Esophagus muscularis mucosa (tissue), 4 donors: Measurements from ENCODE around the gene ZNF24. TPM values are rescaled to one million over a fixed set of nuclear protein-coding genes. Genes with fewer than 3 reads are reported as not detected.

ENCODE experiments used
- DNase-seq: peaks from one replicate; pipeline ENCODE4 v3.0.0-alpha.2; 2017; ENCODE audit errors: extremely low spot score
- H3K27ac ChIP-seq, 4 donors: fragments of 200-600 bp; sonication (generic); replicated peaks in 1 of 4; 1 replicate in 3 of 4; 2 replicates in 1 of 4; pipeline ENCODE4 v1.5.1; 2016 to 2019; ENCODE audit warnings: mild to moderate bottlenecking in 1 of 4
- H3K27me3 ChIP-seq, 4 donors: fragments of 200-600 bp; sonication (generic); one replicate each; pipeline versions ENCODE4 v1.5.1 to v1.6.0; 2016 to 2019
- H3K36me3 ChIP-seq, 4 donors: fragments of 200-600 bp; sonication (generic); one replicate each; pipeline ENCODE4 v1.5.1; 2016 to 2019
- H3K4me1 ChIP-seq, 4 donors: fragments of 200-600 bp; sonication (generic); one replicate each; pipeline ENCODE4 v1.5.1; 2016 to 2019
- H3K4me3 ChIP-seq, 4 donors: fragments of 200-600 bp; sonication (generic); 1 replicate in 2 of 4; 2 replicates in 2 of 4; pipeline ENCODE4 v1.5.1; 2016 to 2019; ENCODE audit warnings: mild to moderate bottlenecking in 4 of 4, moderate library complexity in 1 of 4
- H3K9me3 ChIP-seq, 4 donors: fragments of 200-600 bp; sonication (generic); 1 replicate in 3 of 4; 2 replicates in 1 of 4; pipeline ENCODE4 v1.5.1; 2016 to 2019
- CTCF ChIP-seq, 3 experiments: fragments of 200-600 bp in 2 of 3; fragments of 450-650 bp in 1 of 3; sonication (generic) in 2 of 3; IDR thresholded peaks; one replicate each; pipeline ENCODE4 v1.5.1; 2017 to 2019; ENCODE audit warnings: antibody characterized with exemption in 3 of 3, mild to moderate bottlenecking in 2 of 3, moderate library complexity in 1 of 3
- EP300 ChIP-seq: sonication (generic); formaldehyde crosslinking; IDR thresholded peaks from one replicate; pipeline ENCODE4 v1.6.1; 2017; ENCODE audit warnings: antibody characterized with exemption
- POLR2A ChIP-seq: fragments of 450-650 bp; IDR thresholded peaks from one replicate; pipeline ENCODE4 v1.6.1; 2017; ENCODE audit warnings: antibody characterized with exemption, moderate library complexity, mild to moderate bottlenecking, low read depth
- POLR2AphosphoS5 ChIP-seq, 2 donors: sonication (generic); formaldehyde crosslinking; IDR thresholded peaks; one replicate each; pipeline ENCODE4 v1.6.1; 2017; ENCODE audit warnings: antibody characterized with exemption in 2 of 2
- WGBS: methylation state at CpG from one replicate; pipeline ENCODE4 v1.1.5; 2018; 5-methylcytosine and 5-hydroxymethylcytosine counted together
- intact Hi-C: fragments of 100-400 bp; cut with DNase I; formaldehyde crosslinking; loops from one replicate; pipeline ENCODE4 v1.15.1; 2023
- total RNA-seq, 4 donors: library from RNA; depleted of rRNA; stranded (reverse); fragments of >200 nt; gene quantifications; one replicate each; pipeline versions ENCODE4 v1.1.0 to v1.2.1, GENCODE V29; 2016

Gene ZNF24
- total RNA-seq, 4 donors from 2014 or later: 31.2 to 41.1 (median 39.3) TPM

- Histone ChIP-seq H3K27me3 (peaks cover 0 to 6% (median 0%) of the 10 kb centered on the region in 4 donors), H3K36me3 (peaks cover 0 to 5% (median 2%) of the 10 kb centered on the region in 4 donors), H3K27ac (no peak overlapping the region), H3K4me3 (no peak overlapping the region), H3K9me3 (no peaks in the 10 kb centered on the region), H3K4me1 (peaks cover 3 to 15% (median 11%) of the 10 kb centered on the region in 4 donors)
- no peak for TF ChIP-seq CTCF (IDR thresholded peaks at IDR 0.05)
- TF ChIP-seq EP300: no peak
- no peak for TF ChIP-seq POLR2A
- TF ChIP-seq POLR2AphosphoS5 (IDR thresholded peaks at IDR 0.05): no peak
- DNase-seq: no peak
- intact Hi-C loops: no loop called here
- 91% methylated on average over 4 of the region's 4 CpGs for WGBS
Measured at GRCh38 chr18:35374708-35375107, 30.5 kb upstream of the ZNF24 start.

- no peak for TF ChIP-seq POLR2AphosphoS5 (IDR thresholded peaks at IDR 0.05)
- no peak for TF ChIP-seq CTCF (IDR thresholded peaks at IDR 0.05)
- no peak for TF ChIP-seq POLR2A
- no peak for TF ChIP-seq EP300
- H3K4me3 ChIP-seq: no peak overlapping the region
Measured at GRCh38 chr18:35371412-35372195, 27.4 kb upstream of the ZNF24 start.

GRCh38 chr18:35369126-35369525 lies 24.9 kb upstream of the ZNF24 start:
- Histone ChIP-seq H3K27me3 (no peaks in the 10 kb centered on the region), H3K4me1 (no peaks in the 10 kb centered on the region), H3K27ac (no peak overlapping the region), H3K4me3 (no peak overlapping the region), H3K36me3 (peaks cover 0 to 14% (median 5%) of the 10 kb centered on the region in 4 donors), H3K9me3 (no peaks in the 10 kb centered on the region)
- intact Hi-C loops: no loop called here
- no peak for DNase-seq
- WGBS: 93% methylated on average over 6 of the region's 6 CpGs
- TF ChIP-seq POLR2AphosphoS5 (IDR thresholded peaks at IDR 0.05) (no peak), POLR2A (no peak), EP300 (no peak), CTCF (IDR thresholded peaks at IDR 0.05) (no peak)

More at GRCh38 chr18:35371412-35372195, 27.4 kb upstream of the ZNF24 start:
- DNase-seq: no peak
- WGBS: 89% methylated on average over 1 of the region's 1 CpG
- no peak overlapping the region for H3K27ac ChIP-seq
- no peaks in the 10 kb centered on the region for H3K9me3 ChIP-seq
- peaks cover 0 to 14% (median 5%) of the 10 kb centered on the region in 4 donors for H3K36me3 ChIP-seq
- no peaks in the 10 kb centered on the region for H3K27me3 ChIP-seq
- H3K4me1 ChIP-seq: peaks cover 0 to 7% (median 5%) of the 10 kb centered on the region in 4 donors
- intact Hi-C loops: no loop called here

- TF ChIP-seq EP300 (no peak), POLR2A (no peak), POLR2AphosphoS5 (IDR thresholded peaks at IDR 0.05) (no peak), CTCF (IDR thresholded peaks at IDR 0.05) (no peak)
- intact Hi-C loops: no loop called here
- H3K4me1 ChIP-seq: no peaks in the 10 kb centered on the region
- 93% methylated on average over 6 of the region's 6 CpGs for WGBS
- H3K9me3 ChIP-seq: no peaks in the 10 kb centered on the region
- no peaks in the 10 kb centered on the region for H3K27me3 ChIP-seq
- no peak overlapping the region for H3K4me3 ChIP-seq
- DNase-seq: no peak
- H3K27ac ChIP-seq: no peak overlapping the region
- H3K36me3 ChIP-seq: peaks cover 0 to 11% (median 5%) of the 10 kb centered on the region in 4 donors
Measured at GRCh38 chr18:35368595-35368994, 24.4 kb upstream of the ZNF24 start.
